Stimulated activated CD4-positive, alpha-beta T cell treated with anti-CD3 and anti-CD28 coated beads, TNF-alpha, amount 100 ng/mL, for 1 hour (primary cell): ENCODE results near the gene AMY2A.
"Not testable (repeated sequence)": the region's sequence is repeated elsewhere in the genome, so short reads cannot be mapped to it uniquely, and the experiment has no call there.

ENCODE experiments used
- DNase-seq, 3 donors: peaks; one replicate each; pipeline ENCODE4 v3.0.0-alpha.2; 2020; ENCODE audit warnings: low read depth in 3 of 3, low spot score in 1 of 3

Gene AMY2A

GRCh38 chr1:103616994-103617477 is at the start of gene AMY2A:
Gene AMY2A, plus strand, starts transcription at chr1:103617427. Its CDS starts 14 bp downstream, at chr1:103617441.
- DNase-seq, result not testable (repeated sequence)

GRCh38 chr1:103569493-103569892 is 47.7 kb upstream of the AMY2A start:
- DNase-seq, result no peak

DNA sequence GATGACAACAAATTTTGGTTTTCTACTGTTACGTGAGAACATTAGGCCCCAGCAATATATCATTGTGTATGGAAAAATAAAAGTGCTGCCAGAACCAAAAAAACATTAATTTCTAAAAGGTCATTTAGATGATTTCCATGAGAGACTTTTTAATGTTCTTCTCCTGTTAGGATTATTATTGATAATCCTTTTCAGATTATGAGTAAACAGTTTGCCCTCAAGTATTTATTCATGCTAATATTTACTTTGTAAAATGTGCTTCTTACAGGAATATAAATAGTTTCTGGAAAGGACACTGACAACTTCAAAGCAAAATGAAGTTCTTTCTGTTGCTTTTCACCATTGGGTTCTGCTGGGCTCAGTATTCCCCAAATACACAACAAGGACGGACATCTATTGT is 45.9 kb upstream of the AMY2A start, which contains the start of gene AMY2B:
Gene AMY2B, plus strand, starts transcription at position 301 of the 400 bp plus-strand sequence. Its CDS starts 14 bp downstream, at position 315.
- DNase-seq, result not testable (repeated sequence)

DNA sequence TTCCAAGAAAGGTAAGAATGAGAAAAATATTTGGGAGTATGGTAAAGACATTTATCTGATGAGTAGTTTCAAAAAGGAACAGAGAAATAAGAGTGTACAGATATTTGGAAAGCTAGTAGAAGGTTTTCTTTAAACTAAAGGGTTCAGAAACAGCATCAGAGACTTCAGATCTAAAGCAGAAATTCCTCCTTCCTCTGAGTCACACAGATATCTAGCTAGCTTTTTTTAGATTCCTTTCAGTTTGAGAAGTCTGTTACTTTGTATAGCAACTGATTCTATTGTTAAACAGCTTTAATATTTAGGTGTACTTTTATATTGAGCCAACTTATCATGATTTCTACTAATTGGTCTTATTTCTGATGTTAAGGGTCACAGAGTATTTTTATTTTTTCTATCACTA is 41.2 kb upstream of the AMY2A start:
- DNase-seq, result no peak

GRCh38 chr1:103576784-103577183 is 40.4 kb upstream of the AMY2A start:
- DNase-seq, result not testable (repeated sequence)

DNA sequence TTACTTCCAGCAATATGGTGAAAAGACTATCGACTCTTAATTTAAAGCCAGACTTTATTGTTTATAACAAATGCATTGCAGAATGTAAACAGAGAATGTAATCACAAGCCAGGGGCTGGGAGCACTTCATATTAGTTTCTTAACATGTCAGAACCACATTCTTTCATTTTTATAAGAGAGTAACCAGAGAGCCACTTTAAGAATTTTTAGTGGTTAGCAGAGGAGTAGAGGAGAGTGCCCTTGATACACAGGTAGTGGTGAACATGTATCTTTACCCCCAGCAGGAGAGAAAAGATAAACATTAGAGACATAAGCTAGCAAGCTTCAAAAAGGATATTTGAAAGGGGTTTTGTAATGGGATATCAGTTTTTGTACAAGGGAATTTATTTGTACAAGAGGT is 34.8 kb upstream of the AMY2A start:
- no peak for DNase-seq

- no peak for DNase-seq
Measured at GRCh38 chr1:103583887-103584286, 33.3 kb upstream of the AMY2A start.

GRCh38 chr1:103584537-103584936 is 32.7 kb upstream of the AMY2A start:
- no peak for DNase-seq

- not testable (repeated sequence) for DNase-seq
Measured at GRCh38 chr1:103602740-103603139, 14.5 kb upstream of the AMY2A start.

GRCh38 chr1:103616362-103616761 is 865 bp upstream of the AMY2A start:
- DNase-seq, result no peak

DNA sequence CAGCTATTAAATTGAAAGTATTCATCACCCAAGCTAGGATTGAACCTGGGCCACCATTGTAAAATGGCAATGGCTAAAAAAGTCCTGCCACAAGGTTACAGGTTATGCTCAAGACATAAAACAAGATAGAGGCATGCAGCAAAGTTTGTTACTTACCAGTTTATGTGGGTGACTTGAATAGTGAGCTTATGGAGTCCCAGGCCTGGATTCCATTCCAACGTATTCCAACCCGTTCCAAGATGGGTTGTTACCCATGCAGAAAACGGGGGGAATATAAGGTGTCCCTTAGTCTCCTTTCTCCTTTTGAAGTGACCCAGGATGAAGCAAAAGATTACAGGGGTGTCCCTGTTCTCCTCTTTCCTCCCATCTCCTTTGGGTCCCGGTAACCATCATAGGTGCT is 10.2 kb downstream of the AMY2A start:
- not testable (repeated sequence) for DNase-seq

DNA sequence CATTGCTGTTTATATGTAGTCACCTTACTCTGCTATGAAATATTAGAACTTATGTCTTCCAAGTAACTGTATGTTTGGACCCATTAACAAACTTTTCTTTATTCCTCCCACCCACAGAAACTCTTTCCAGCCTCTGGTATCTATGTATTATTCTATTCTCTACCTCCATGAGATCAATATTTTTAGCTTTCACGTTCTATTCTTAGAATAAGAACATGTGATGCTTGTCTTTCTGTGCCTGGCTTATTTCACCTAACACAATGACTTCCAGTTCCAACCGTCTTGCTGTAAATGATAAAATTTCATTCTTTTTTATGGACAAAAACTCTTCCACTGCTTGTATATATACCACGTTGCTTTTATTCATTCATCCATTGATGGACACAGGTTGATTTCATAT is 24.0 kb downstream of the AMY2A start:
- DNase-seq, result not testable (repeated sequence)

DNA sequence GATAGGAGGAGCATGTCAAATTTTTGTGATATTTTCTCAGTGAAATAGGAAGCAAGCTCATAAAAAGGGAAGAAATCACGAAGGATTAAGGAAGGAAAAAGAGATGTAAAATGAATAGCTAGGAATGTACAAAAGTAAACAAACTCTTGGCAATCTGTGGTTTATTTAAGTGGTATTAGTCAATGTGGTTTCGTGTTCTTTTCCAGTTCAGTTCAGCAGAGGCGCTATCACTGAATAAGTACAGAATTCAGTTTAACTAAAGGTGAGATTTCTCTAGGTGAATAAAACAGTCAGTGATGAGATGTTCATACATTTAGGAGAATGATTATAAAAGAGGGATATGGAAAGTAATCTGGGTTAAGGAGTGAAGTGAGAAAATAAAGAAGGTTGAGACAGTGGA is 26.7 kb downstream of the AMY2A start:
- DNase-seq, result not testable (repeated sequence)

- DNase-seq, result not testable (repeated sequence)
Measured at GRCh38 chr1:103650305-103650704, 33.1 kb downstream of the AMY2A start.

DNA sequence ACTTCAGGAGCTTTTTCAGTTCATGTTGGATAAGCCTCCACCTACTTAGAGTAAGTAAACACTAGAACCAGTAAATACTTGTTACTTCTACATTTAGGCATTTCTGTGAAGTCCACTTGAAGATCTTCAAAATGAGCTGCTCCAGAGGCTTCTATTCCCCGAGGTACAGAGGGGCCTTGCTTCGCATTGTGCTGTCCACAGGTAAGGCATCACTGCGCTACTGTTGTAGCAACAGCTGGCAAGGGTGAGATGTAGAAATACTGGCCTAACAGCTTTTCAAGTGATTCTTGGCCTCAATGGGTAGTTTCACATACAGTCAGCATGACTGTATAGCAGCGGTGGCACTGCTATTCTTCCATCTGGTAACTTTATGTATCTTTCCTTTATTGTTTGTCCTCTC is 33.7 kb downstream of the AMY2A start:
- not testable (repeated sequence) for DNase-seq

- not testable (repeated sequence) for DNase-seq
Measured at GRCh38 chr1:103654133-103654532, 36.9 kb downstream of the AMY2A start.

DNA sequence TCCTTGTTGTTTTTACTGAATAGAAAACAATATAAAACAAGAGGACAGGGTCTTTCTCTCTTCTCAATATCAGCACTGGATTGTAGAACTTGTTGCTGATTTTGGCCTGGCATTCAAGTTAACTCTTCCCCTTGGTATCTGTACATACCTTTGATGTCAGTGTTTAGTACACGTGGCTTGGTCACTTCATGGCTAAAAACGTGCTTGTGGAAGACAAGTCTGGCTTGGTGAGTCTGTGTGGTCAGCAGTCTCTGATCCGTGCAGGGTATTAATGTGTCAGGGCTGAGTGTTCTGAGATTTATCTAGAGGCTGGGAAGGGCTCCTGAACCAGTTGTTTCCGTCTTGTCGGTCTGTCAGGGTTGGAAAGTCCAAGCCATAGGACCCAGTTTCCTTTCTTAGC is 38.2 kb downstream of the AMY2A start, which contains the start of gene AMY1A:
Gene AMY1A, plus strand, starts transcription at position 301 of the 400 bp plus-strand sequence. CDS start 571 bp downstream, outside the sequence.
- DNase-seq, result not testable (repeated sequence)
